Ascending aorta (tissue), 2 donors: ENCODE data around the gene SREBF1. TPM values are rescaled to one million over a fixed set of nuclear protein-coding genes. Genes with fewer than 3 reads are reported as not detected.

ENCODE experiments used
- DNase-seq, 2 donors: peaks; one replicate each; pipeline ENCODE4 v3.0.0-alpha.2; 2019; ENCODE audit warnings: low spot score in 2 of 2
- H3K27ac ChIP-seq, 2 donors: fragments of 200-600 bp; sonication (generic); one replicate each; pipeline ENCODE4 v1.5.1; 2016 to 2017; ENCODE audit warnings: mild to moderate bottlenecking in 1 of 2
- H3K27me3 ChIP-seq: fragments of 200-600 bp; sonication (generic); one replicate; pipeline ENCODE4 v1.5.1; 2017
- H3K36me3 ChIP-seq, 2 donors: fragments of 200-600 bp; sonication (generic); one replicate each; pipeline ENCODE4 v1.5.1; 2016
- H3K4me1 ChIP-seq, 2 donors: fragments of 200-600 bp; sonication (generic); one replicate each; pipeline ENCODE4 v1.5.1; 2016 to 2017; ENCODE audit warnings: mild to moderate bottlenecking in 1 of 2
- H3K4me3 ChIP-seq, 2 donors: fragments of 200-600 bp; sonication (generic); one replicate each; pipeline ENCODE4 v1.5.1; 2016 to 2017; ENCODE audit warnings: mild to moderate bottlenecking in 1 of 2
- H3K9me3 ChIP-seq, 2 donors: fragments of 200-600 bp; sonication (generic); one replicate each; pipeline ENCODE4 v1.5.1; 2016
- CTCF ChIP-seq, 3 experiments: fragments of 200-600 bp in 2 of 3; fragments of 450-650 bp in 1 of 3; sonication (generic) in 2 of 3; IDR thresholded peaks; one replicate each; pipeline ENCODE4 v1.5.1; 2016 to 2019; ENCODE audit warnings: antibody characterized with exemption in 3 of 3, mild to moderate bottlenecking in 1 of 3, moderate library complexity in 1 of 3
- intact Hi-C: fragments of 100-400 bp; cut with DNase I; formaldehyde crosslinking; loops from one replicate; pipeline ENCODE4 v1.15.1; 2023
- total RNA-seq: library from RNA; depleted of rRNA; stranded (reverse); fragments of >200 nt; gene quantifications from one replicate; pipeline ENCODE4 v1.1.0, GENCODE V29; 2016

The SREBF1 gene
- total RNA-seq, 1 donor from 2014 or later: 141 TPM

GRCh38 chr17:17819561-17819995 is 17.2 kb downstream of the SREBF1 start:
- Histone ChIP-seq H3K9me3 (no peaks in the 10 kb centered on the region), H3K4me1 (peaks cover 24% of the 10 kb centered on the region in 2 donors), H3K36me3 (peaks cover 14 to 19% of the 10 kb centered on the region in 2 donors), H3K27ac (no peak overlapping the region), H3K4me3 (no peak overlapping the region), H3K27me3 (no peaks in the 10 kb centered on the region)
- no peak for TF ChIP-seq CTCF (IDR thresholded peaks at IDR 0.05)
- DNase-seq: peak; percentile 55 to 81
- intact Hi-C loops: no loop called here

- no peak overlapping the region for H3K4me3 ChIP-seq
- peaks cover 19 to 24% of the 10 kb centered on the region in 2 donors for H3K36me3 ChIP-seq
- DNase-seq: no peak
- no peak overlapping the region for H3K27ac ChIP-seq
- TF ChIP-seq CTCF (IDR thresholded peaks at IDR 0.05): no peak
- peaks cover 19% of the 10 kb centered on the region in 2 donors for H3K4me1 ChIP-seq
- intact Hi-C loops: no loop called here
- no peaks in the 10 kb centered on the region for H3K27me3 ChIP-seq
- H3K9me3 ChIP-seq: no peaks in the 10 kb centered on the region
Observed at GRCh38 chr17:17819111-17819510, 17.7 kb downstream of the SREBF1 start.

GRCh38 chr17:17818088-17818526 is 18.7 kb downstream of the SREBF1 start:
- H3K27me3 ChIP-seq: no peaks in the 10 kb centered on the region
- TF ChIP-seq CTCF (IDR thresholded peaks at IDR 0.05): no peak
- peaks cover 22 to 32% of the 10 kb centered on the region in 2 donors for H3K36me3 ChIP-seq
- DNase-seq: no peak
- H3K4me3 ChIP-seq: no peak overlapping the region
- intact Hi-C loops: no loop called here
- no peaks in the 10 kb centered on the region for H3K9me3 ChIP-seq
- H3K27ac ChIP-seq: no peak overlapping the region
- H3K4me1 ChIP-seq: peaks cover 13 to 14% of the 10 kb centered on the region in 2 donors

GRCh38 chr17:17817552-17817947 is 19.2 kb downstream of the SREBF1 start:
- Histone ChIP-seq H3K36me3 (peaks cover 27 to 37% of the 10 kb centered on the region in 2 donors), H3K4me3 (no peak overlapping the region), H3K27ac (no peak overlapping the region), H3K27me3 (no peaks in the 10 kb centered on the region), H3K9me3 (no peaks in the 10 kb centered on the region), H3K4me1 (peaks cover 8 to 9% of the 10 kb centered on the region in 2 donors)
- intact Hi-C loops: no loop called here
- no peak for DNase-seq
- TF ChIP-seq CTCF (IDR thresholded peaks at IDR 0.05): no peak

GRCh38 chr17:17816831-17817551 is 19.8 kb downstream of the SREBF1 start:
- intact Hi-C loops: no loop called here

More at GRCh38 chr17:17816831-17817551, 19.8 kb downstream of the SREBF1 start:
- Histone ChIP-seq H3K36me3 (peaks cover 29 to 38% of the 10 kb centered on the region in 2 donors), H3K9me3 (no peaks in the 10 kb centered on the region), H3K4me3 (no peak overlapping the region), H3K27me3 (no peaks in the 10 kb centered on the region), H3K4me1 (peaks cover 2 to 3% of the 10 kb centered on the region in 2 donors), H3K27ac (no peak overlapping the region)
- no peak for DNase-seq
- no peak for TF ChIP-seq CTCF (IDR thresholded peaks at IDR 0.05)
